ENCODE measurements around the gene RNASE7. TPM values are rescaled to one million over a fixed set of nuclear protein-coding genes. Genes with fewer than 3 reads are reported as not detected.
"Not testable (repeated sequence)": the region's sequence is repeated elsewhere in the genome, so short reads cannot be mapped to it uniquely, and the experiment has no call there.

Gene RNASE7
- total RNA-seq, 1 donor from 2014 or later = not detected

- no peak for DNase-seq (ENCODE audit: low read depth in 2 of 2)
These were observed 18.2 kb upstream of the RNASE7 start for GRCh38 chr14:21023817-21024584.

GRCh38 chr14:21024585-21025370 lies 17.4 kb upstream of the RNASE7 start, which contains the start of gene NDRG2:
Gene NDRG2 (minus strand): TSS chr14:21025061. CDS start chr14:21023315, 1,746 bp downstream.
- DNase-seq (ENCODE audit: low read depth in 2 of 2) = peak in 1 of 2 donors; percentile 49

GRCh38 chr14:21025371-21026273 lies 16.5 kb upstream of the RNASE7 start:
- peak in 1 of 2 donors; percentile 21 for DNase-seq (ENCODE audit: low read depth in 2 of 2)

GRCh38 chr14:21026274-21026987 lies 15.7 kb upstream of the RNASE7 start:
- DNase-seq (ENCODE audit: low read depth in 2 of 2) = no peak

- no peak for DNase-seq (ENCODE audit: low read depth in 2 of 2)
These were observed 15.2 kb upstream of the RNASE7 start for GRCh38 chr14:21026988-21027315.

GRCh38 chr14:21029917-21030316 lies 12.2 kb upstream of the RNASE7 start, which contains the start of gene TPPP2:
Gene TPPP2 (plus strand): TSS chr14:21030217. CDS start chr14:21030582, 365 bp downstream.
- DNase-seq (ENCODE audit: low read depth in 2 of 2) = no peak

GRCh38 chr14:21030531-21030930 lies 11.6 kb upstream of the RNASE7 start:
- DNase-seq (ENCODE audit: low read depth in 2 of 2) = no peak

GRCh38 chr14:21032326-21033132 lies 9.6 kb upstream of the RNASE7 start:
- no peak for DNase-seq (ENCODE audit: low read depth in 2 of 2)

- DNase-seq (ENCODE audit: low read depth in 2 of 2) = no peak
These were observed 8.9 kb upstream of the RNASE7 start for GRCh38 chr14:21033133-21033698.

- no peak for DNase-seq (ENCODE audit: low read depth in 2 of 2)
These were observed 7.5 kb upstream of the RNASE7 start, which contains the start of gene RNASE13 for GRCh38 chr14:21034707-21035106. Gene RNASE13 (minus strand): TSS chr14:21034807. CDS start chr14:21034288, 519 bp downstream.

- DNase-seq (ENCODE audit: low read depth in 2 of 2) = no peak
These were observed 5.4 kb upstream of the RNASE7 start for GRCh38 chr14:21036751-21037150.

- no peak for DNase-seq (ENCODE audit: low read depth in 2 of 2)
These were observed 5.0 kb upstream of the RNASE7 start for GRCh38 chr14:21037156-21037555.

- DNase-seq (ENCODE audit: low read depth in 2 of 2) = peak; percentile 39 to 78
These were observed 3.4 kb upstream of the RNASE7 start for GRCh38 chr14:21038441-21039422.

GRCh38 chr14:21039585-21040369 lies 2.4 kb upstream of the RNASE7 start:
- DNase-seq (ENCODE audit: low read depth in 2 of 2) = peak; percentile 58 to 80

- DNase-seq (ENCODE audit: low read depth in 2 of 2) = no peak
These were observed 1.7 kb upstream of the RNASE7 start for GRCh38 chr14:21040370-21040925.

GRCh38 chr14:21040941-21041340 lies 1.2 kb upstream of the RNASE7 start:
- DNase-seq (ENCODE audit: low read depth in 2 of 2) = not testable (repeated sequence)

- no peak for DNase-seq (ENCODE audit: low read depth in 2 of 2)
These were observed 756 bp downstream of the RNASE7 start for GRCh38 chr14:21042918-21043317.

Data from lung microvascular endothelial cell (primary cell).